ENCODE measurements around the gene IL18R1.
A peak's percentile ranks its signal among the peaks of the same experiment; 100 is the strongest.

IL18R1 gene

DNA sequence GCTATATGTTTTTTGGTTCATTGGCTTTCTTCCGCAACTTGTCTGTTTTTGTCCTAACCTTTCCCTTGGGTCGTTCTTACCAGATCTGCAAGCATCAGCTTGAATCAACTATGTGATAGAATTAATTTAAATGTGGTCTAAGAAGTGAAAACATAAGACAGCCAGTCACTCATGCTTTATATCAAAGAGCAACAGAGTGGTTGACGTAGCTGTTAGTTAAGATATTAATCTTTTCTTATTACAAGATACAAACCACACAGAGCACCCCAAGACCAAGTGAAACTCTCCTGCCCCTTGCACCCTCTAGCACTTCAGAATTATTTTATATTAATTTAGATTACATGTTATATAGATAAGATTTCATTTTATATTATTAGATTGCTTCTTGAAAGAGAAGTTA lies 82.5 kb downstream of the IL18R1 start:
- TF ChIP-seq, protein P1, sequence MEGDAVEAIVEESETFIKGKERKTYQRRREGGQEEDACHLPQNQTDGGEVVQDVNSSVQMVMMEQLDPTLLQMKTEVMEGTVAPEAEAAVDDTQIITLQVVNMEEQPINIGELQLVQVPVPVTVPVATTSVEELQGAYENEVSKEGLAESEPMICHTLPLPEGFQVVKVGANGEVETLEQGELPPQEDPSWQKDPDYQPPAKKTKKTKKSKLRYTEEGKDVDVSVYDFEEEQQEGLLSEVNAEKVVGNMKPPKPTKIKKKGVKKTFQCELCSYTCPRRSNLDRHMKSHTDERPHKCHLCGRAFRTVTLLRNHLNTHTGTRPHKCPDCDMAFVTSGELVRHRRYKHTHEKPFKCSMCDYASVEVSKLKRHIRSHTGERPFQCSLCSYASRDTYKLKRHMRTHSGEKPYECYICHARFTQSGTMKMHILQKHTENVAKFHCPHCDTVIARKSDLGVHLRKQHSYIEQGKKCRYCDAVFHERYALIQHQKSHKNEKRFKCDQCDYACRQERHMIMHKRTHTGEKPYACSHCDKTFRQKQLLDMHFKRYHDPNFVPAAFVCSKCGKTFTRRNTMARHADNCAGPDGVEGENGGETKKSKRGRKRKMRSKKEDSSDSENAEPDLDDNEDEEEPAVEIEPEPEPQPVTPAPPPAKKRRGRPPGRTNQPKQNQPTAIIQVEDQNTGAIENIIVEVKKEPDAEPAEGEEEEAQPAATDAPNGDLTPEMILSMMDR (IDR thresholded peaks at IDR 0.05) = no peak
- Histone ChIP-seq H3K27ac (no peak overlapping the region), H3K4me3 (no peak overlapping the region)
- DNase-seq (ENCODE audit: low spot score) = no peak

DNA sequence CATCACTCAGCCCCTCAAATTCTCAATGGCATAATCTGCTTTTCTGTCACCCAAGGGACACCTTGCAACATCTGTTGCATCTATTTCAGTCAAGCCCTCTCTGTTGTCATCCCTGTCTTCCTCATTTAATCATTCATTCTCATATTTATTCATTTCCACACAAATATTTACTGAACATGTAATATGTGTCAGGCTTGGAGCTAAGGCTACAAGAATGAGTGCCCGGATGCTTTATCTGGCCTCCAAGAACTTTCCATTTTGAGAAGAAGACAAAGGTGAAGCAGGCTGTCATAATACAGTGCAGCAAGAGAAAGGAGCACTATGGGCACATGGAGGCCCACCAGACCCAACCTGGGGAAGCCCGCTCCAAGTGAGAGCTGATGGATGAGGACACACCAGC lies 83.0 kb downstream of the IL18R1 start:
- H3K4me3 ChIP-seq = no peak overlapping the region
- TF ChIP-seq, protein P1 (IDR thresholded peaks at IDR 0.05) = no peak
- H3K27ac ChIP-seq = no peak overlapping the region
- no peak for DNase-seq (ENCODE audit: low spot score)

DNA sequence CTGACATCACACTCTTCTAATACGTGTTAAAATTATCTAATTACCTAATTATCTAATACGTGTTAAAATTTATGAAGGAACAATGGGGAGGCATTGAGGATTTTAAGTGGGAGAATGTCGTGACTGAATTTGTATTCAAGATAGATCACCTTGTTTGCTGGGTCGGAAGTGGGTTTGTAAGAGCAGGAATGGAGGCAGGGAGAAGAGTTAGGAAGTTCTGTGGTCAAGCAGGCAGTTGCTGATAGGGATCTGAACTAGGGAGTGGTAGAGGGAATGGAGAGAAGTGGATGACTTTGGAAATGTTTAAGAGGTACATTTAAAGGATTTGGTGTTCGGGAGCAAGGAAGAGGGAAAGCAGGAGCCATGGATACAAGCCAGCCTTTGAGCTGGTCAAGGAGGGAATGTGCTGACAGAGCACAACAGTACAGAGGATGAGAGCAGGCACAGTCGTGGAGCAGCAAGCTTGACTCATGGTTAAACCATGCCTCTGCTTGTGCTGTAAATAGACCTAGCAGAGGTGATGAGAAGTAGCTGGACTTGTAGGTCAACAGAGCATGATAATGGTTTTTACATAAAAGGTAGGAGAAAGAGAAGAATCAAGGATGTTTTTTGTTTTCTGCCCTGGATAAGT lies 83.6 kb downstream of the IL18R1 start:
- TF ChIP-seq, protein P1 (IDR thresholded peaks at IDR 0.05) = no peak
- no peak overlapping the region for H3K27ac ChIP-seq
- no peak for DNase-seq (ENCODE audit: low spot score)
- H3K4me3 ChIP-seq = no peak overlapping the region

DNA sequence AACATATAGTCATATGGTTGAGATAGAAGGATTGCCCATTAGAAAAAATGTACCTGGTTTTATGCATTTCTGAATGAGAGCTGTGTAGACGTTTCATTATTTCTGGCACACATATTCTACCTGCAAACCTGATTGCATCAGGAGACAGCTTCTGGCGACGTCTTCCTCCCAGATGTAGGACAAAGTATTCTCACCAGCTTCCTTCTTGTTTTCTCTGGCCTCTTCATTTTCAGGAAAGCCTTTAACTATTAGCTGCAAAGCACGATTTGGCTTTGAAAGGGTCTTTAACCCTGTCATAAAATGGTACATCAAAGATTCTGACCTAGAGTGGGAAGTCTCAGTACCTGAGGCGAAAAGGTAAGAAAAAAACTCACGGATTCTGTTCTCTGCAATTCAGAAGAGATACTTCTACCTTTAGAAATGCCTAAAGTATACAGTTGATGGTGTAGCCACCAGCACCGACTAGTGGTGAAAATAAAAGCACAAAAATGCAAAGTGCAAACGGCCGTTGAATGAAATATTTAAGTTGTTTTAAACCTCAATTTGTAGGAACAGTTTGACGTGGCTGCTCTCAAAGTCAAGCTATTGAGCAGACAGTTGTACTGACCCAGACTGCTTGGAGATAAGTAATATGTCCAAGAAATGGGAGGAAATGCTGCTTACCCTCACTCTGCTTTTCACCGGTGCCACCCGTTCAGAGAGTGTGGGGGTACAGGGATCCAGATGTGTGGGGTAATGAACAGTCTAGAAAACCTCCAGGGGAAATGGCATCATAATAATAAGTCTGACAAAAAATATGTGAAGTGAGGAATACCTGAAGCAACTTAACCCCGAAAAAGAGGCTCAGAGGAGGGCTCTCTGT lies 87.6 kb downstream of the IL18R1 start:
- TF ChIP-seq, protein P1 (IDR thresholded peaks at IDR 0.05) = peak; percentile 39
- DNase-seq (ENCODE audit: low spot score) = no peak
- Histone ChIP-seq H3K4me3 (no peak overlapping the region), H3K27ac (no peak overlapping the region)

DNA sequence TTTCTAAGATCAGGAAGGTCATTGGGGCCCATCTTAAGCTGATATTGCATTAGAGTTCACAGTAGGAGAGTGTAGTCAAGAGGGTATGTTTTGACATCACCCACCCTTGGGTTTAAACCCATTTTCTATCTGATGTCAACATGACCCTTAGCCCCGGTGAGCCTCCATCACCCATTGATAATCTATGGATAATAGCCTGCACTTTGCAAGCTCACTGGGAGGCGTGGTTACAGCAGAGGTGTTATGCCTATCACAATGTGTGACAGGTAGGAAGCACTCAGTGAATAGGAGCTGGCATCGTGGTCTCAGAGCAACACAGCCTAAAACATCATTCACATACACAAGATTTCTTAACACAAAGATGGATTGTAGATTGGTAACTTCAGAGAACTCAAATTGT lies 88.6 kb downstream of the IL18R1 start:
- DNase-seq (ENCODE audit: low spot score) = no peak
- H3K27ac ChIP-seq = no peak overlapping the region
- H3K4me3 ChIP-seq = no peak overlapping the region
- TF ChIP-seq, protein P1 (IDR thresholded peaks at IDR 0.05) = no peak

DNA sequence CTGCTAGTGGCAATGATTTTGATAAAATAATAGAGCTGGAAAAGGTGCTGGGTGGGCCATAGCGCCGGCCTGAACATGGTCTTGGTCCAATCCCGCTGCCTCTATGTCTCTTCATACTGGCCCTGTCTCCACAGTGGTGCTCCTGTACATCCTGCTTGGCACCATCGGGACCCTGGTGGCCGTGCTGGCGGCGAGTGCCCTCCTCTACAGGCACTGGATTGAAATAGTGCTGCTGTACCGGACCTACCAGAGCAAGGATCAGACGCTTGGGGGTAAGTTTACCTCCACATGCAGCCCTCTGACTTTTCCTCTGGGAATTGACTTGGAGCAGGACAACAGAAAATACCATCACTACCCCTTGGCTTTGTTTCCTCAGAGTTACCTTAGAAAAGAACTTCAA lies 91.3 kb downstream of the IL18R1 start:
- no peak overlapping the region for H3K27ac ChIP-seq
- H3K4me3 ChIP-seq = no peak overlapping the region
- no peak for DNase-seq (ENCODE audit: low spot score)
- TF ChIP-seq, protein P1 (IDR thresholded peaks at IDR 0.05) = no peak
